ENCODE measurements around the gene GPR31.

Gene GPR31

GRCh38 chr6:167113047-167113754, 44.6 kb downstream of the GPR31 start:
- Histone ChIP-seq H3K36me3 (ENCODE audit: control insufficient read depth, insufficient read depth, low read length) (no peaks in the 10 kb centered on the region), H3K4me3 (ENCODE audit: insufficient read depth, low read depth, low read length, poor library complexity, severe bottlenecking) (peak overlapping the region; percentile 72), H3K9me3 (ENCODE audit: control insufficient read depth, low read length) (no peaks in the 10 kb centered on the region), H3K27ac (ENCODE audit: insufficient read depth, low read length, poor library complexity, severe bottlenecking) (peak overlapping the region; percentile 83), H3K4me1 (ENCODE audit: control insufficient read depth, insufficient read depth, low read length, poor library complexity, severe bottlenecking) (peaks cover 27% of the 10 kb centered on the region), H3K27me3 (replicated peaks; ENCODE audit: control insufficient read depth, insufficient read depth, low read length, poor library complexity, severe bottlenecking) (no peaks in the 10 kb centered on the region)
- no peak for DNase-seq

DNA sequence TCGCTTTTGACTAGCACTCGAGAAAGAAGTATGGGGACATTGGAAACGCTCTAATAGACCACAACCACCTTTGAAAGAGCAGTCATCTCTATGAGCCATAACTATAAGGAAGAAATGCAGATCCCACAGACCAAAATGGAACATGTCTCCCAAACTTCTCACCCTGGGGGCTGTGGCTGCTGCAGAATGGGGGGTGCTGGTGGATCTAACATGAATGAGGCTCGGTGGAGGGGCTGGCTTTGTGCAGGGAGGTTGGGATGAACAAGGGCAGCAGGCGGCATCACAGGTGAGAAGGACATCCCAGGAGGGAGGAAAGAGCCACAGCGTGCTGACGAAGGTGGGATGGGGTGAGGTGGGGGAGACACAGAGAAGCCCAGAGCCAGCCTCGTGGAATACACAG, 45.4 kb downstream of the GPR31 start:
- Histone ChIP-seq H3K27ac (ENCODE audit: insufficient read depth, low read length, poor library complexity, severe bottlenecking) (peak overlapping the region; percentile 83), H3K4me1 (ENCODE audit: control insufficient read depth, insufficient read depth, low read length, poor library complexity, severe bottlenecking) (peaks cover 27% of the 10 kb centered on the region), H3K4me3 (ENCODE audit: insufficient read depth, low read depth, low read length, poor library complexity, severe bottlenecking) (peak overlapping the region; percentile 72)

DNA sequence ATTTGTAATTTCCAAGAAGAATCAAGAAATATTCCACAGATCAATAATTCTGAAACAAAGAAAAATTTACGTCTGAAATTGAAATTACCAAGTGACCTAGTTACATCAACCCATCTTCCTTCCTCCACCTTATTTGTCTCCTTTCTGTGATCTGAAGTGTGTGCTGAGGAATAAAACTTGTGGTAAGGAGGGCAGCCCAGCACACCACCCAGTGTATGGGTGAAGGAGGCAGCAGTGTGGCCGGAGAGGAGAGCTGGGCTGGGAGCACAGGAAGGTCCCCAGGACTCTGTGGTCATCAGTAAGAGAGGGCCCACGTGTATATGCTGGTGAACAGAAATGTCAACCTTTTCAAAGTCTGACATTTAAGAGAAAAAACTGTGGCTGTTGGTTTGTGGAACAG, 46.2 kb downstream of the GPR31 start:
- H3K27me3 ChIP-seq (replicated peaks; ENCODE audit: control insufficient read depth, insufficient read depth, low read length, poor library complexity, severe bottlenecking), result no peaks in the 10 kb centered on the region

More for the DNA sequence above, 45.4 kb downstream of the GPR31 start:
- no peaks in the 10 kb centered on the region for H3K36me3 ChIP-seq (ENCODE audit: control insufficient read depth, insufficient read depth, low read length)
- no peaks in the 10 kb centered on the region for H3K9me3 ChIP-seq (ENCODE audit: control insufficient read depth, low read length)
- H3K27me3 ChIP-seq (replicated peaks; ENCODE audit: control insufficient read depth, insufficient read depth, low read length, poor library complexity, severe bottlenecking), result no peaks in the 10 kb centered on the region
- no peak for DNase-seq

DNA sequence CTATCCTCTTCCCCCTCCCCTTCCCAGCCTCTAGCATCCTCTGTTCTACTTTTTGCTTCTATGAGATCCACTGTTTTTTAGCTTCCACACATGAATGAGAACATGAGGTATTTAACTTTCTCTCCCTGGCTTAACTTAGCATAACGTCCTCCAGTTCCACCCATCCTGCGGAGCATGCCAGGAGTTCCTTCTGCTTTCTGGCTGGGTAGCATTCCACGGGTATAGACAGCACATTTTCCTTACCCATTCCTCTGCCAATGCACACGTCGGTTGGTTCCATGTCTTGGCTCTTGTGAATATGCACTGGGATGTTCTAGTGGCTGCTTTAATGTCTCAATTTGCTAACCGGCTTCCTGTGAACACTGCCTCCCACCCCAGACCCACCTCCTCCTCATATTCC, 48.1 kb downstream of the GPR31 start:
- Histone ChIP-seq H3K27me3 (replicated peaks; ENCODE audit: control insufficient read depth, insufficient read depth, low read length, poor library complexity, severe bottlenecking) (no peaks in the 10 kb centered on the region), H3K4me1 (ENCODE audit: control insufficient read depth, insufficient read depth, low read length, poor library complexity, severe bottlenecking) (peaks cover 12% of the 10 kb centered on the region), H3K9me3 (ENCODE audit: control insufficient read depth, low read length) (no peaks in the 10 kb centered on the region), H3K36me3 (ENCODE audit: control insufficient read depth, insufficient read depth, low read length) (no peaks in the 10 kb centered on the region), H3K27ac (ENCODE audit: insufficient read depth, low read length, poor library complexity, severe bottlenecking) (no peak overlapping the region), H3K4me3 (ENCODE audit: insufficient read depth, low read depth, low read length, poor library complexity, severe bottlenecking) (no peak overlapping the region)
- DNase-seq, result no peak

More for the DNA sequence above, 46.2 kb downstream of the GPR31 start:
- no peaks in the 10 kb centered on the region for H3K9me3 ChIP-seq (ENCODE audit: control insufficient read depth, low read length)
- H3K36me3 ChIP-seq (ENCODE audit: control insufficient read depth, insufficient read depth, low read length), result no peaks in the 10 kb centered on the region
- H3K4me1 ChIP-seq (ENCODE audit: control insufficient read depth, insufficient read depth, low read length, poor library complexity, severe bottlenecking), result peaks cover 27% of the 10 kb centered on the region
- DNase-seq, result no peak
- H3K4me3 ChIP-seq (ENCODE audit: insufficient read depth, low read depth, low read length, poor library complexity, severe bottlenecking), result peak overlapping the region; percentile 72
- H3K27ac ChIP-seq (ENCODE audit: insufficient read depth, low read length, poor library complexity, severe bottlenecking), result peak overlapping the region; percentile 83

- Histone ChIP-seq H3K4me3 (ENCODE audit: insufficient read depth, low read depth, low read length, poor library complexity, severe bottlenecking) (no peak overlapping the region), H3K36me3 (ENCODE audit: control insufficient read depth, insufficient read depth, low read length) (no peaks in the 10 kb centered on the region), H3K27ac (ENCODE audit: insufficient read depth, low read length, poor library complexity, severe bottlenecking) (no peak overlapping the region), H3K4me1 (ENCODE audit: control insufficient read depth, insufficient read depth, low read length, poor library complexity, severe bottlenecking) (peaks cover 8% of the 10 kb centered on the region), H3K9me3 (ENCODE audit: control insufficient read depth, low read length) (no peaks in the 10 kb centered on the region), H3K27me3 (replicated peaks; ENCODE audit: control insufficient read depth, insufficient read depth, low read length, poor library complexity, severe bottlenecking) (no peaks in the 10 kb centered on the region)
- DNase-seq, result no peak
Observed at GRCh38 chr6:167108278-167108677, 49.5 kb downstream of the GPR31 start.

DNA sequence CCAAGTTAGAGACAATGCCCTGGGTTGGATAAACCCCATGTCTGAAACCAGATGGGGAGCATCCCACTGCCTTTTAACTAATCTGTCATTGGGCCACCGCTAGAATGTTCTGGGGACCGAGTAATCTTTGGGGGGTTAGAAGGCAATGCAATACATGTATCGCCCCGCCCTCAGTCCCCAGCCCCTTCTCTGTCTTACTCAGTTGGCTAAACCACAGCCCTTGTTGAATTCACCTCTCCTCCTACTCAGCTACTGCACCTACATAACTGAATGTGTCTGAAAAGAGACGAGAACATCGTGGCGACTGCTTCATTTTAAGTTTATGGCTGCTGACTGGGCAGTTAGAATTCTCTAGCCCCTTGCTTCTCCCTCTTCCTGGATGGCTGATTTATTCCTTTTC, 50.0 kb downstream of the GPR31 start:
- Histone ChIP-seq H3K4me1 (ENCODE audit: control insufficient read depth, insufficient read depth, low read length, poor library complexity, severe bottlenecking) (peaks cover 13% of the 10 kb centered on the region), H3K36me3 (ENCODE audit: control insufficient read depth, insufficient read depth, low read length) (no peaks in the 10 kb centered on the region), H3K4me3 (ENCODE audit: insufficient read depth, low read depth, low read length, poor library complexity, severe bottlenecking) (no peak overlapping the region), H3K9me3 (ENCODE audit: control insufficient read depth, low read length) (no peaks in the 10 kb centered on the region), H3K27me3 (replicated peaks; ENCODE audit: control insufficient read depth, insufficient read depth, low read length, poor library complexity, severe bottlenecking) (no peaks in the 10 kb centered on the region), H3K27ac (ENCODE audit: insufficient read depth, low read length, poor library complexity, severe bottlenecking) (no peak overlapping the region)
- no peak for DNase-seq

DNA sequence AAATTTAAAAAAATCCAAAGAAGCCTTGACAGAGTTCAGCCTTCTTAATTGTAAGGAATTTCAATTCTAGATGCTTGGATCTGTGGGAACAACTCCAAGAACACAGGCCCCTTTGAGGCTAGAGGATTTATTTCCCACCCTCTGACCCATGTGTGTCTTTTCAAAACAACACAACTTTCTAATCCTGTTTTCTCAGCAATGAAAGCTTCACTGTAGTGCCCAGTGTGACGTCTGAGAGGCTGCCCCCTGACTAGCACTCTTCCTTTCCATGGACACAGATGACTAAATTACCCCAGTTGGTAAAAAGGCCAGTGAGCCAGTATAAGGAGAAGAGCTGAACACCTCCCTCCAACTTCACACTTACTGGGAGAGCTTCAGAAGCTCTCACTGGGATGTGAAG, 51.4 kb downstream of the GPR31 start:
- Histone ChIP-seq H3K27me3 (replicated peaks; ENCODE audit: control insufficient read depth, insufficient read depth, low read length, poor library complexity, severe bottlenecking) (no peaks in the 10 kb centered on the region), H3K4me1 (ENCODE audit: control insufficient read depth, insufficient read depth, low read length, poor library complexity, severe bottlenecking) (peaks cover 15% of the 10 kb centered on the region), H3K9me3 (ENCODE audit: control insufficient read depth, low read length) (no peaks in the 10 kb centered on the region), H3K27ac (ENCODE audit: insufficient read depth, low read length, poor library complexity, severe bottlenecking) (no peak overlapping the region), H3K36me3 (ENCODE audit: control insufficient read depth, insufficient read depth, low read length) (no peaks in the 10 kb centered on the region), H3K4me3 (ENCODE audit: insufficient read depth, low read depth, low read length, poor library complexity, severe bottlenecking) (no peak overlapping the region)
- no peak for DNase-seq
